ENCODE measurements around the gene CRNN. TPM values are rescaled to one million over a fixed set of nuclear protein-coding genes. Genes with fewer than 3 reads are reported as not detected.

Gene CRNN
- total RNA-seq, 1 experiment from 2014 or later: not detected

- Histone ChIP-seq H3T11ph (ENCODE audit: low read length) (no peak overlapping the region), H2AK5ac (ENCODE audit: insufficient read length, low read length) (no peak overlapping the region), H3K4me1 (ENCODE audit: insufficient read depth, low read length) (no peaks in the 10 kb centered on the region), H3K79me2 (ENCODE audit: insufficient read depth, low read length) (no peaks in the 10 kb centered on the region), H2AFZ (ENCODE audit: low read length) (no peak overlapping the region), H2BK120ac (ENCODE audit: low read depth, low read length, poor library complexity, severe bottlenecking) (no peak overlapping the region), H3K4ac (ENCODE audit: low read depth, low read length) (no peak overlapping the region), H3K4me2 (ENCODE audit: insufficient read depth, insufficient read length, low read length) (no peak overlapping the region), H3K27me3 (ENCODE audit: insufficient read depth, low read length) (no peaks in the 10 kb centered on the region), H3K79me1 (ENCODE audit: insufficient read depth, low read depth, low read length, poor library complexity, severe bottlenecking) (no peaks in the 10 kb centered on the region), H3K18ac (ENCODE audit: insufficient read length, low read depth, low read length) (no peak overlapping the region), H3K23ac (ENCODE audit: insufficient read length, low read depth, low read length) (no peak overlapping the region), H3K23me2 (ENCODE audit: insufficient read length, low read depth, low read length, poor library complexity, severe bottlenecking) (no peaks in the 10 kb centered on the region), H3K9me3 (ENCODE audit: control insufficient read depth, low read depth, low read length) (peaks cover 59% of the 10 kb centered on the region), H2BK20ac (ENCODE audit: low read depth, low read length, poor library complexity, severe bottlenecking) (no peak overlapping the region), H3K27ac (ENCODE audit: insufficient read length, low read depth, low read length) (no peak overlapping the region), H4K20me1 (ENCODE audit: control insufficient read depth, insufficient read depth, insufficient read length) (no peaks in the 10 kb centered on the region), H2BK12ac (ENCODE audit: insufficient read length, low read depth, low read length) (no peak overlapping the region), H4K8ac (replicated peaks; ENCODE audit: insufficient read length, low read depth, low read length) (no peak overlapping the region), H4K91ac (ENCODE audit: insufficient read length, low read depth, low read length) (no peak overlapping the region), H4K5ac (ENCODE audit: insufficient read length, low read depth, low read length) (no peak overlapping the region), H2BK15ac (ENCODE audit: low read depth, low read length) (no peak overlapping the region), H3K56ac (ENCODE audit: insufficient read length, low read depth, low read length) (no peak overlapping the region), H3K9ac (ENCODE audit: extremely low read depth, insufficient read length, low read length) (no peak overlapping the region), H2BK5ac (ENCODE audit: insufficient read length, low read length) (no peak overlapping the region), H3K14ac (ENCODE audit: insufficient read depth, low read length) (no peak overlapping the region)
- WGBS (ENCODE audit: extremely low coverage, insufficient read length, low lambda C conversion rate): no CpG with 5 or more reads among the region's 6 CpGs
- Mint-ChIP-seq H3K9me3 (peaks cover 46 to 48% of the 10 kb centered on the region in 2 experiments), H3K27me3 (ENCODE audit: low read depth) (no peaks in the 10 kb centered on the region), H3K27ac (no peak overlapping the region), H3K4me1 (no peaks in the 10 kb centered on the region), H3K36me3 (ENCODE audit: insufficient read depth in 1 of 3, low read depth in 3 of 3) (peaks cover 0 to 24% (median 1%) of the 10 kb centered on the region in 3 experiments; a peak in 4 of 7 replicates), H3K4me3 (no peak overlapping the region)
- no peak for DNase-seq
- TF ChIP-seq CTCF (conservative IDR thresholded peaks at IDR 0.05): no peak
Measured at GRCh38 chr1:152451254-152451653, 37.2 kb upstream of the CRNN start.

Data from H9 (cell line).